Epithelial cell of proximal tubule (primary cell): Measurements from ENCODE around the gene AKAP6. TPM values are rescaled to one million over a fixed set of nuclear protein-coding genes. Genes with fewer than 3 reads are reported as not detected.
A peak's percentile ranks its signal among the peaks of the same experiment; 100 is the strongest.
"Not testable (repeated sequence)": the region's sequence is repeated elsewhere in the genome, so short reads cannot be mapped to it uniquely, and the experiment has no call there.

ENCODE experiments used
- DNase-seq: peaks from one replicate; pipeline ENCODE4 v3.0.0-alpha.2; 2011; ENCODE audit warnings: low read depth
- H3K4me3 ChIP-seq: 2 replicates; pipeline ENCODE4 v1.5.1; 2011; ENCODE audit warnings: low read depth, mild to moderate bottlenecking, low read length
- CTCF ChIP-seq: conservative IDR thresholded peaks from 2 replicates; pipeline ENCODE4 v1.5.1; 2012; ENCODE audit warnings: low read depth, mild to moderate bottlenecking, low read length
- total RNA-seq: library from RNA; depleted of rRNA; stranded (reverse); fragments of >200 nt; gene quantifications from 2 replicates; pipeline ENCODE4 v1.2.3, GENCODE V29; 2015

AKAP6 gene
- total RNA-seq, 1 donor from 2014 or later = 4.6 TPM

- no peak overlapping the region for H3K4me3 ChIP-seq
- no peak for DNase-seq
- no peak for TF ChIP-seq CTCF
Measured at GRCh38 chr14:32366986-32367385, 37.9 kb downstream of the AKAP6 start.

- no peak for TF ChIP-seq CTCF
- DNase-seq = no peak
- no peak overlapping the region for H3K4me3 ChIP-seq
Measured at GRCh38 chr14:32367516-32367915, 38.4 kb downstream of the AKAP6 start.

GRCh38 chr14:32368107-32368506, 39.0 kb downstream of the AKAP6 start:
- no peak overlapping the region for H3K4me3 ChIP-seq
- TF ChIP-seq CTCF = no peak
- DNase-seq = no peak

- no peak overlapping the region for H3K4me3 ChIP-seq
- DNase-seq = peak; percentile 70
- TF ChIP-seq CTCF = no peak
Measured at GRCh38 chr14:32370714-32371113, 41.6 kb downstream of the AKAP6 start.

- no peak for TF ChIP-seq CTCF
- DNase-seq = peak; percentile 64
- H3K4me3 ChIP-seq = no peak overlapping the region
Measured at GRCh38 chr14:32372154-32372553, 43.1 kb downstream of the AKAP6 start.

- H3K4me3 ChIP-seq, DNase-seq: not testable (repeated sequence)
Measured at GRCh38 chr14:32373174-32373573, 44.1 kb downstream of the AKAP6 start.

- DNase-seq = no peak
- TF ChIP-seq CTCF = no peak
- no peak overlapping the region for H3K4me3 ChIP-seq
Measured at GRCh38 chr14:32374155-32374554, 45.1 kb downstream of the AKAP6 start.

- no peak overlapping the region for H3K4me3 ChIP-seq
- no peak for DNase-seq
- no peak for TF ChIP-seq CTCF
Measured at GRCh38 chr14:32375663-32376062, 46.6 kb downstream of the AKAP6 start.
